Endothelial cell of umbilical vein (primary cell): ENCODE measurements around the gene SPATS2L.

Source experiments
- EZH2 ChIP-seq: IDR thresholded peaks from 2 replicates; pipeline ENCODE4 v1.6.1; 2012; ENCODE audit warnings: borderline replicate concordance, low read depth, mild to moderate bottlenecking, moderate library complexity, low read length, inconsistent platforms; ENCODE audit not compliant: severe bottlenecking
- FOS ChIP-seq: IDR thresholded peaks from 2 replicates; pipeline ENCODE4 v1.6.1; 2011; ENCODE audit warnings: mild to moderate bottlenecking, low read length, moderate library complexity, borderline replicate concordance; ENCODE audit not compliant: insufficient read depth
- GATA2 ChIP-seq: IDR thresholded peaks from 2 replicates; pipeline ENCODE4 v1.7.0; 2011; ENCODE audit warnings: low read depth, mild to moderate bottlenecking, moderate library complexity, mixed read lengths, low read length; ENCODE audit not compliant: insufficient read length, insufficient read depth
- JUN ChIP-seq: IDR thresholded peaks from 2 replicates; pipeline ENCODE4 v1.6.1; 2011; ENCODE audit warnings: borderline replicate concordance, low read depth; ENCODE audit not compliant: insufficient read length, insufficient read depth
- MAX ChIP-seq: IDR thresholded peaks from 2 replicates; pipeline ENCODE4 v1.6.1; 2011; ENCODE audit not compliant: insufficient read depth, insufficient read length
- MYC ChIP-seq: IDR thresholded peaks from one replicate; pipeline ENCODE4 v1.6.1; 2011; ENCODE audit warnings: mild to moderate bottlenecking, low read depth, low read length
- POLR2A ChIP-seq: IDR thresholded peaks from 2 replicates; pipeline ENCODE4 v1.6.1; 2012; ENCODE audit warnings: low read depth, mild to moderate bottlenecking, control low read depth, low read length
- POLR2AphosphoS5 ChIP-seq: IDR thresholded peaks from 2 replicates; pipeline ENCODE4 v1.6.1; 2012; ENCODE audit warnings: low read depth, mild to moderate bottlenecking, control low read depth, low read length, moderate library complexity; ENCODE audit not compliant: insufficient read depth
- TF ChIP-seq, protein P1 (sequence below), 2 donors: IDR thresholded peaks; 1 replicate in 1 of 2; 2 replicates in 1 of 2; pipeline ENCODE4 v1.5.1; 2011; ENCODE audit warnings: low read length in 2 of 2, mild to moderate bottlenecking in 2 of 2, moderate library complexity in 2 of 2, control low read depth in 1 of 2, inconsistent platforms in 1 of 2, low read depth in 1 of 2; ENCODE audit not compliant: insufficient read depth in 1 of 2; ENCODE audit errors: extremely low read depth in 1 of 2

DNA sequence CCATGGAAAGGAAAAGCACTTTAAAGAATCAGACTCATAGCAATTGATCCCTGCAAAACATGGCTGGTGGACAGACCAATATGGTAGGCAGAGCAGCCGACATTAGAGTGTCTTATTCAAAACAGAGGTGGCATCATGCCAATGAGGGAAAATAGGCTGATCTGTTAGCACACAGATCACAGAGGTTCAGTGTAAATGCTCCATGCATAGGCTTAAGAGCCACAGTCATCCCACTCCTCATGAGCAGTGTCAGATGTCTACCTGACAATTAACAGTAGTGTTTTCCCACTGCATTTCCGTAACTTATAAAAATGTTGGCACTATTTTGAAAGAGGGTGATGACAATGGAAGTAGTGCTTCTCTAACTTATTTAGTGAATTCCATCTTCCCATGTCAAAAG lies 86.7 kb downstream of the SPATS2L start:
- TF ChIP-seq, protein P1, sequence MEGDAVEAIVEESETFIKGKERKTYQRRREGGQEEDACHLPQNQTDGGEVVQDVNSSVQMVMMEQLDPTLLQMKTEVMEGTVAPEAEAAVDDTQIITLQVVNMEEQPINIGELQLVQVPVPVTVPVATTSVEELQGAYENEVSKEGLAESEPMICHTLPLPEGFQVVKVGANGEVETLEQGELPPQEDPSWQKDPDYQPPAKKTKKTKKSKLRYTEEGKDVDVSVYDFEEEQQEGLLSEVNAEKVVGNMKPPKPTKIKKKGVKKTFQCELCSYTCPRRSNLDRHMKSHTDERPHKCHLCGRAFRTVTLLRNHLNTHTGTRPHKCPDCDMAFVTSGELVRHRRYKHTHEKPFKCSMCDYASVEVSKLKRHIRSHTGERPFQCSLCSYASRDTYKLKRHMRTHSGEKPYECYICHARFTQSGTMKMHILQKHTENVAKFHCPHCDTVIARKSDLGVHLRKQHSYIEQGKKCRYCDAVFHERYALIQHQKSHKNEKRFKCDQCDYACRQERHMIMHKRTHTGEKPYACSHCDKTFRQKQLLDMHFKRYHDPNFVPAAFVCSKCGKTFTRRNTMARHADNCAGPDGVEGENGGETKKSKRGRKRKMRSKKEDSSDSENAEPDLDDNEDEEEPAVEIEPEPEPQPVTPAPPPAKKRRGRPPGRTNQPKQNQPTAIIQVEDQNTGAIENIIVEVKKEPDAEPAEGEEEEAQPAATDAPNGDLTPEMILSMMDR (IDR thresholded peaks at IDR 0.05; ENCODE audit: extremely low read depth in 1 of 2, insufficient read depth in 1 of 2, low read depth in 1 of 2, low read length in 2 of 2): no peak
- no peak for TF ChIP-seq POLR2AphosphoS5
- no peak for TF ChIP-seq POLR2A
- TF ChIP-seq MAX: no peak
- TF ChIP-seq FOS: no peak
- TF ChIP-seq EZH2: no peak
- no peak for TF ChIP-seq JUN
- no peak for TF ChIP-seq GATA2
- TF ChIP-seq MYC: no peak
